Astrocyte (in vitro differentiated cells and primary cell): Measurements from ENCODE around the gene TTC7B.

ENCODE experiments used
- CTCF ChIP-seq: IDR thresholded peaks from 2 replicates; pipeline ENCODE4 v1.5.1; 2011; ENCODE audit warnings: low read depth, mild to moderate bottlenecking, inconsistent platforms, low read length, moderate library complexity; ENCODE audit not compliant: insufficient read depth
- EZH2 ChIP-seq: IDR thresholded peaks from 2 replicates; pipeline ENCODE4 v1.6.1; 2012; ENCODE audit warnings: mild to moderate bottlenecking, low read length, inconsistent platforms; ENCODE audit not compliant: insufficient read depth

GRCh38 chr14:90722590-90722989 is 93.6 kb downstream of the TTC7B start:
- TF ChIP-seq CTCF = no peak
- TF ChIP-seq EZH2 = no peak
